Nephron (organoid): ENCODE measurements around the gene WDR6.
A peak's percentile ranks its signal among the peaks of the same experiment; 100 is the strongest.

Experiments used
- H3K27ac Mint-ChIP-seq, 3 experiments: 2 replicates each; pipeline ENCODE4 v1.8.0; 2020; ENCODE audit warnings: mixed read lengths in 3 of 3, mild to moderate bottlenecking in 2 of 3, moderate library complexity in 1 of 3
- H3K27me3 Mint-ChIP-seq: 2 replicates; pipeline ENCODE4 v1.8.0; 2021; ENCODE audit warnings: low read depth, mild to moderate bottlenecking, moderate library complexity, mixed read lengths
- H3K36me3 Mint-ChIP-seq: 2 replicates; pipeline ENCODE4 v1.8.0; 2020; ENCODE audit warnings: low read depth, mixed read lengths
- H3K4me1 Mint-ChIP-seq: 2 replicates; pipeline ENCODE4 v1.8.0; 2020; ENCODE audit warnings: mixed read lengths
- H3K4me3 Mint-ChIP-seq, 3 experiments: 2 replicates each; pipeline ENCODE4 v1.8.0; 2020; ENCODE audit warnings: mild to moderate bottlenecking in 3 of 3, mixed read lengths in 3 of 3, moderate library complexity in 2 of 3
- H3K9me3 Mint-ChIP-seq: 2 replicates; pipeline ENCODE4 v1.8.0; 2020; ENCODE audit warnings: mixed read lengths
- CTCF ChIP-seq, 3 experiments: fragments of 200-600 bp; sonication (generic); IDR thresholded peaks; one replicate each; pipeline ENCODE4 v1.5.0; 2021; ENCODE audit warnings: antibody characterized with exemption in 3 of 3; ENCODE audit not compliant: unreplicated experiment in 3 of 3

Gene WDR6

GRCh38 chr3:49007068-49007770 is at the start of gene WDR6:
WDR6 (plus strand) TSS chr3:49007391; CDS start chr3:49007432, 41 bp downstream.
- peak; percentile 19 to 44 (median 27) for TF ChIP-seq CTCF (IDR thresholded peaks at IDR 0.05; ENCODE audit: unreplicated experiment in 3 of 3)
- peak within 1 kb of the TSS; percentile 99 to 100 (median 100) for H3K4me3 Mint-ChIP-seq
- peaks cover 27% of the 10 kb centered on the region for H3K4me1 Mint-ChIP-seq
- H3K27ac Mint-ChIP-seq = peak within 1 kb of the TSS; percentile 99 to 100 (median 100)
- no peaks in the 10 kb centered on the region for H3K9me3 Mint-ChIP-seq
- H3K27me3 Mint-ChIP-seq = no peaks in the 10 kb centered on the region
- H3K36me3 Mint-ChIP-seq = peaks cover 15% of the 10 kb centered on the region

- H3K4me1 Mint-ChIP-seq = no peaks in the 10 kb centered on the region
- H3K4me3 Mint-ChIP-seq = no peak overlapping the region
- H3K27me3 Mint-ChIP-seq = no peaks in the 10 kb centered on the region
- no peak overlapping the region for H3K27ac Mint-ChIP-seq
- peaks cover 39% of the 10 kb centered on the region for H3K36me3 Mint-ChIP-seq
- TF ChIP-seq CTCF (IDR thresholded peaks at IDR 0.05; ENCODE audit: unreplicated experiment in 3 of 3) = no peak
- no peaks in the 10 kb centered on the region for H3K9me3 Mint-ChIP-seq
Observed at GRCh38 chr3:48960841-48961413, 46.3 kb upstream of the WDR6 start.

GRCh38 chr3:48962340-48962739 is 44.9 kb upstream of the WDR6 start:
- TF ChIP-seq CTCF (IDR thresholded peaks at IDR 0.05; ENCODE audit: unreplicated experiment in 3 of 3) = no peak
- peaks cover 46% of the 10 kb centered on the region for H3K36me3 Mint-ChIP-seq
- H3K27me3 Mint-ChIP-seq = no peaks in the 10 kb centered on the region
- H3K9me3 Mint-ChIP-seq = no peaks in the 10 kb centered on the region
- H3K4me1 Mint-ChIP-seq = peaks cover 3% of the 10 kb centered on the region
- H3K4me3 Mint-ChIP-seq = no peak overlapping the region
- no peak overlapping the region for H3K27ac Mint-ChIP-seq

GRCh38 chr3:48962939-48963338 is 44.3 kb upstream of the WDR6 start:
- peaks cover 3% of the 10 kb centered on the region for H3K4me1 Mint-ChIP-seq
- no peaks in the 10 kb centered on the region for H3K9me3 Mint-ChIP-seq
- H3K27me3 Mint-ChIP-seq = no peaks in the 10 kb centered on the region
- no peak overlapping the region for H3K4me3 Mint-ChIP-seq
- peaks cover 42% of the 10 kb centered on the region for H3K36me3 Mint-ChIP-seq
- TF ChIP-seq CTCF (IDR thresholded peaks at IDR 0.05; ENCODE audit: unreplicated experiment in 3 of 3) = no peak
- H3K27ac Mint-ChIP-seq = no peak overlapping the region

- no peak for TF ChIP-seq CTCF (IDR thresholded peaks at IDR 0.05; ENCODE audit: unreplicated experiment in 3 of 3)
- Mint-ChIP-seq H3K9me3 (no peaks in the 10 kb centered on the region), H3K27ac (no peak overlapping the region), H3K27me3 (no peaks in the 10 kb centered on the region), H3K4me3 (no peak overlapping the region), H3K4me1 (peaks cover 3% of the 10 kb centered on the region), H3K36me3 (peaks cover 45% of the 10 kb centered on the region)
Observed at GRCh38 chr3:48963591-48963990, 43.6 kb upstream of the WDR6 start.

- no peaks in the 10 kb centered on the region for H3K27me3 Mint-ChIP-seq
- no peak overlapping the region for H3K4me3 Mint-ChIP-seq
Observed at GRCh38 chr3:48966367-48966766, 40.8 kb upstream of the WDR6 start.

More at GRCh38 chr3:48966367-48966766, 40.8 kb upstream of the WDR6 start:
- H3K27ac Mint-ChIP-seq = no peak overlapping the region
- peaks cover 61% of the 10 kb centered on the region for H3K36me3 Mint-ChIP-seq
- H3K4me1 Mint-ChIP-seq = peaks cover 7% of the 10 kb centered on the region
- no peak for TF ChIP-seq CTCF (IDR thresholded peaks at IDR 0.05; ENCODE audit: unreplicated experiment in 3 of 3)
- no peaks in the 10 kb centered on the region for H3K9me3 Mint-ChIP-seq
